ENCODE data around the gene SPTBN2. TPM values are rescaled to one million over a fixed set of nuclear protein-coding genes. Genes with fewer than 3 reads are reported as not detected.

SPTBN2 gene
- 6.6 TPM for total RNA-seq

DNA sequence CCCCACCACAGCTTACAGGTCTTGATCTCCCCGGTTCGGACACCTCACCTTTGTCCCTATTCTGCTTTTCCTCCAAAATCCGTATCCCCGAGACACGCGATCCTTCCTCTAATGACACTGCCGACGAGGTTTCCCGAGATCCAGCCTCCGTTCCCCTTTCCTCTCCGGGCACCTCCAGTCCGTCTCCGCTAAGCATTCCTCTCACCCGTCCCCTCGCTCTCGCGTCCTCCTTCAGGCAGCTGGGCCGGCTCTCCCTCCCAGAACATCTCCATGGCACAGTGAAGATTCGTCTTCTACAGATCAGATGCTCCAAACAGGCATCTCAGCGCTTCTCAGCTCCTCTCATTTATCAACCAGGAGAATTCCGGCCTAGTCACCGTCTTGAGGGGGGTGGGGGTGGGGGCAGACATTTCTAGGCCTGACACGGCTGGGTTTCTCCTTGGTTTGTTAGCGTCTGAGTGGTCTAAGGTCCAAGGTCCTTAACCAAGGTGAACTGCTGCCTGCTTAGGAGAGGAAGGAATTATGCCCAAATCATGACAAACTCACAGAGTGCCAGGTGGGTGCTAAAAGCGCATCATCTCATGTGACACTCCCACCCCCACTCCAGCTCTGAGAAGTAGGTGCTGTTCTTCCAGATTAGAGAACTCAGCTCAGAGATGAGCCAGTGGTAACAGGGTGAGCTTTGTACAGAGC lies at the start of gene SPTBN2:
Gene SPTBN2 (minus strand): TSS at position 524 of the 693 bp plus-strand sequence. CDS start 7,976 bp downstream, outside the sequence.
- intact Hi-C loops (cut with DNase I) = no loop called here
- DNase-seq (ENCODE audit: low spot score) = no peak
- ATAC-seq = no peak

DNA sequence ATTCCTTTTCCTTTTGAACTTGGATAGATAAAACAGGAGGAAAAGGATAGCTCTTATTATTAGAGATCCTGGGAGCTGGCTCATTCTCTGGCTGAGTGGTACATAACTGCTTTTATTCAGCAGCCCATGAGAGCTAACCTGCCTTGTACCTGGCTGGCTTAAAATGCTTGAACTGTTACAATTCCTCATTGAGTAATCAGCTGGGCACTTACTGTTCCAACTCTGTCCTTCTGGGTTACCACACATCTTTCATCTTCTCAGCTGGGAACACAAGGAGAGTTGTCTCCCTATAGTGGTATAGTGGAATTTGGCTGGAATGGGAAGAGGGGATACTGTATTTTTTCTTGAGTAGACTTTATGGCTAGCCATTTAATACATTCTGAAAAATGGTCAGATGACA lies 39.8 kb upstream of the SPTBN2 start:
- intact Hi-C loops (cut with DNase I) = no loop called here
- DNase-seq (ENCODE audit: low spot score) = no peak
- no peak for ATAC-seq

DNA sequence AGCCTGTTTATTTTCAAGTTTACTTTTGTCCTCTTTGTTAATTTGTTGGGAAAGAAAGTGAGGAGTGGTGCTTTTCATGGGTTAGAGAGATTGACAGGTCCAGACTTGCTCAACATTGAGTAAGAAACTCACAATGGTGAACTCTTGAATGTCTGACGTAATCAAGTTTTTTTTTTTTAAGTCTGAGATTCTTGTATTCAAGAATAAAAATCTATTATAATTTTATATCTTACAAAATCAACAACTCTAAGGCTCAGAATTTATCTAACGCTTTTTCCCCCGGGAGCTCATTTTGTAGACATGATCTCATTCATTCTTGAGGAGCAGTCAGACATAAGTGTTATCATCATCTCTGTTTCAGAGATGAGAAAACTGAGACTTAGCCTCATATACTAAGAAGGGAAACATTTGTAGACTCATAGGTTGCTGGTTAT lies 39.1 kb upstream of the SPTBN2 start:
- intact Hi-C loops (cut with DNase I) = no loop called here
- no peak for DNase-seq (ENCODE audit: low spot score)
- ATAC-seq = no peak

DNA sequence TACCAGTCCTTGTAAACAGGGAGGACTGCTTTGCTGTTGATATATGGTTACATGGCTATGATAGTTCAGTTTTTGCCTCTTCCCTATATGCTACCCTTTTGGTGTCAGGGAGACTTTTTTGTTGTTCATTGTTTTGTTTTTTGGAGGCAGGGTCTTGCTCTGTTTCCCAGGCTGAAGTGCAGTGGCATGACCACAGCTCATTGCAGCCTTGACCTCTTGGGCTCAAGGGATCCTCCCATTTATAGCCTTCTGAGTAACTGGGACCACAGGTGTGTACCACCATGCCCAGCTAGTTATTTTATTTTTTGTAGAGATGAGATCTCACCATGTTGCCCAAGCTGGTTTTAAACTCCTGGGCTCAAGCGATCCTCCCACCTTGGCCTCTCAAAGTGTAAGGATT lies 38.6 kb upstream of the SPTBN2 start:
- intact Hi-C loops (cut with DNase I) = no loop called here
- no peak for ATAC-seq
- DNase-seq (ENCODE audit: low spot score) = no peak

DNA sequence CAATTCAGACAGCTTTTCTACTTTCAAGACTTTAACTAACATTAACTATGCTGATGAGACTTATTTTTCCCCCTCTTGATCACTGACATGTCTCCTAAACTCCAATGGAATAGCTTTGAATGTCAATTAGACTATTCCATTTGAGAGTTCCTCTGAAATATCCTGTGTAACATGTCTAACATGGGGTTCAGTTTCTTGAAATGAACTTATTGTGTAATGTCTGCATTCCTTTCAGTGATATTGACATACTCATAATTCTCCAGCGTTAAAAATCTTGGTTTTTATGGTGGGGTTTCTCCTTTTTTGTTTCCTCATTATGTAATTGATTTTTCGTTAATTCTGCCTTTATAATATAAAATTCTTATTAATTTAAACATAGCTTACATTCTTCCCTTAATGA lies 37.7 kb upstream of the SPTBN2 start:
- intact Hi-C loops (cut with DNase I) = no loop called here
- ATAC-seq (no peak), DNase-seq (ENCODE audit: low spot score) (no peak)

DNA sequence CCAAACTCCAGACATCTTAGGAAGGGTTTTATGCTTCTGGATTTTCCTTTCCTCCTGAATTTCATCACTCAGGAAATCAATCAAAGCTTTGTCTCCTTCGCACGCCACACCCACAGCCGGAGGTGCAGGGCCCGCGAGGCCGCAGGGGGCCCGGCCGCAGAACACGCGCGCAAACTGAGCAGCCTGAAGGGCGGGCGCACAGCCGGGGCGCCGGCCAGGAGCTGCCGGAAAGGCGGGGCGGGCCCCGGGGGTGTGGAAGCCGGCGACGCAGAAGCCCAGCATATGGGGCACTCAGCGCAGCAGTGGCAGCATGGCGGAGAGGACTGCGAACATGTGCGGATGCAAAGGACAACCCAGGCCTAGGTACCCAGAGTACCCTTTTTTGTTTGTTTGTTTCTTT lies 33.1 kb upstream of the SPTBN2 start:
- ATAC-seq (no peak), DNase-seq (ENCODE audit: low spot score) (no peak)
- intact Hi-C loops (cut with DNase I) = no loop called here

DNA sequence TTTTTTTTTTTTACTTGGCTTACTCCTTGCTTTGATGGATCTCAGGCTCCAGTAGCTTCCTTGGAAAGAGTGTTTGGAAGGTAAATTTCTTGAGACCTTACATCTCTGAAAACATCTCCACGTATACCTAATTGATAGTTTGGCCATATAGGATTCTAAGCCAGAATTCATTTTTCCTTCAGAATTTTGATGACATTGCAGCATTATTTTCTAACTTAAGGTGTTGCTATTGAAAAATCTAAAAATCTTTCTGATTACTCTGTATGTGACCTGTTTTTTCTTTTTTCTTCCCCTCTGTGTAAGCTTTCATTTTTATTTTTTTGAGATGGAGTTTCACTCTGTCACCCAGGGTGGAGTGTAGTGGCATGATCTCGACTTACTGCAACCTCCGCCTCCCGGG lies 23.1 kb upstream of the SPTBN2 start:
- ATAC-seq = no peak
- no peak for DNase-seq (ENCODE audit: low spot score)
- intact Hi-C loops (cut with DNase I) = no loop called here

DNA sequence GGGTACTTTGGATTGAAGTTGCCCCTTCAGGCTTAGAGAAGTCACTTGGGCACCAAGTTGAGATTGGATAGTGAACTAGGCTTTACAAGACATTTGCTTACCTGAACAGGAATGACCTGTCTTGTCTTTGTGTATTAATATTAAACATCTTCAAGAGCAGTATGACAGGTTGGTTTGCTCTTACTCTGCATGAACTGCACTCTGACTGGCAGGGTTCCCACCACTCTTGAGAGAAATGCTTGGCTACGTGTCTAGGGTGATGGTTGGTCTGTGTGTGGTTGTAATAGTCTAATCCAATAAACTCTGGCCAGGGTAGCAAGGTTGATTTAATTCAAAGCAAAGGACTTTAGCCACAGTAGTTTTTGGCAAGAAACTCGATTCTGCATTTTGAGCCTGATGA lies 20.1 kb upstream of the SPTBN2 start:
- intact Hi-C loops (cut with DNase I) = no loop called here
- DNase-seq (ENCODE audit: low spot score) = no peak
- ATAC-seq = no peak

DNA sequence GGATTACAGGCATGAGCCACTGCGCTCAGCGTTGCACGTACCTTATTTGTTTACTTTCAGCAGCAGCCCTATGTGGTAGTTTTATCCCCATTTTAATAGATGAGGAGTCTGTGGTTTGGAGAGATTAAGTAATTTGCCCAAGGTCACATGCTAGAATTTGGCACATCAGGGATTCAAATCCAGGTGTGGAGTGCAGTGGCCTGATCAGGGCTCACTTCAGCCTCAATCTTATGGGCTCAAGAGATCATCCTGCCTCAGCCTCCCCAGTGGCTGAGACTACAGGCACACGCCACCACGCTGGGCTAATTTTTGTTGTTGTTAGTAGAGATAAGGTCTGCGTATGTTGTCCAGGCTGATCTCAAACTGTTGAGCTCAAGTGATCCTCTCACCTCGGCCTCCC lies 18.5 kb upstream of the SPTBN2 start:
- intact Hi-C loops (cut with DNase I) = no loop called here

DNA sequence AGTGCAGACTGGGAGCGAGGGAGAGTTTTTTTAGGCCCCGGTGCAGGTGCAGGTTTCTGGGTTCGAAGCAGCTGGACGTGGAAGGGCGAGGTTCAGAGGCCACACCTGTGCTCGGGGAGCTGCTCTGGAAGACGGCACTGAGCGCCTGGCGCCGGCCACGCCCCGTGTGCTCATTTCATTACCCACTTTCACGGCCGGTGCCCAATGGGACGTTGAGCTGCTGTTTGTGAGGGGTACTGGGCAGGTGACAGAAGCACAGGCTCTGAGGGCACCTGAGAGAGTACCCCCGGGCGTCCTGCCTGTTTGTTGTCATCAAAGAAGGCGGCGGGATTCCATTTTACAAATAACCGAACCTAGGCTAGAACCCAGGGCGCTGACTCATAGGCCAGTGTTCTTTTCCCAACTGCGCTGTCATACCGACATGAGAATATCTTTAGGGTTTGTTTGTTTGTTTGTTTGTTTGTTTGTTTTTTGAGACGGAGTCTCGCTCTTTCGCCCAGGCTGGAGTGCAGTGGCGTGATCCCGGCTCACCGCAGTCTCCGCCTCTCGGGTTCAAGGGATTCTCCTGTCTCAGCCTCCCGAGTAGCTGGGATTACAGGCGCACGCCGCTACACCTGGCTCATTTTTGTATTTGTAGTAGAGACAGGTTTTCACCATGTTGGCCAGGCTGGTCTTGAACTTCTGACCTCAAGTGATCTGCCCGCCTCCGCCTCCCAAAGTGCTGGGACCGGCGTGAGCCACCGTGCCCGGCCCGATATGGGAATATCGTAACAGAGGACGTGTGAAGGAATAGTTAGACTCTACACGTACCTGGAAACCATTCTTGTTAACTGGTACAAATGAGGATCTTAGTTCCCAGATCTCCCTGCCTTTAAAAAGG lies 16.6 kb upstream of the SPTBN2 start:
- intact Hi-C loops (cut with DNase I) = no loop called here
- DNase-seq (ENCODE audit: low spot score) (no peak), ATAC-seq (peak; percentile 14)

More for the DNA sequence above, 18.5 kb upstream of the SPTBN2 start:
- DNase-seq (ENCODE audit: low spot score) (no peak), ATAC-seq (no peak)

DNA sequence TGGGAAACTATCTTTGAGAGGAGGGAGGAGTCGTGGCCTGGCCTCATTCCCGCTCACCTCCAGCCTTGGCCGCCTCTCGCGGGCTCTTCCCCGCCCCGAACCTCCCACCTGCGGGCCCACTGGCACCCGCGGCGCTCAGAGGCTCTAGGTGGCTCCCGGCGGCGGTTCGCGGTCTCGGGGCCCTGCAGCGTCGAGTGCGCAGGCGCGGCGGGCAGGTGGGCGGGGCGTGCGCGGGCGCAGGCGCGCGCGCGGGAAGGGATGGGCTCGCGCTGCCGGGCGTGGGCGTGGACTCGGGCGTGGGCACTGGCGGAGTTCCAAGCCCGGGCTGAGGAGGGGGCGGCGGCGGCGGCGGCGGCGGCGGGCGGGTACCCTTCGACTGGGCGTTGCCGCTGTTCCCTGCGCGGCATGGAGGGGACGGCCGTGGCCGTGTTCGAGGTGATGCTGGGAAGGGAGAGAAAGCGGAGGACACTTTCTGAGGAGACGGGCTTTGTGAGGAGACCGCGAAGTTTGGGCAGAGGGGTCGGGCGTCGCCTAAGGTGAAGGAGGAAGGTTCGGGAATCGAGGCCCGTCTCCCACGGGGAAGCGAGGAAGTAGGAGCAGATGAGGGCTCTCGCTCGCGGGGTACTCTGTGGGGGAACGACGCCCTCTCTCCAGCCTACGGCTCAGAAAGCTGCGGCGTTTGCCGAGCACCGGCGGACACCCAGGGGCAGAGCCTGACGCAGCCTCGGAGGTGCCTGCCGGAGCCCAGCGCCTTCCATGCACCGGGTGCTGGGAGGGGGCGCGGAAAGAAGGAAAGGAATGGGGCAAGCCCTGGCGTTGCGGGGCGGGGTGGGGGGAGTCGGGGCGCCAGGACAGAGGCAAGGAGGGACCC lies 15.7 kb upstream of the SPTBN2 start:
- DNase-seq (ENCODE audit: low spot score) = peak; percentile 90
- intact Hi-C loops (cut with DNase I) = no loop called here
- ATAC-seq = peak; percentile 95

DNA sequence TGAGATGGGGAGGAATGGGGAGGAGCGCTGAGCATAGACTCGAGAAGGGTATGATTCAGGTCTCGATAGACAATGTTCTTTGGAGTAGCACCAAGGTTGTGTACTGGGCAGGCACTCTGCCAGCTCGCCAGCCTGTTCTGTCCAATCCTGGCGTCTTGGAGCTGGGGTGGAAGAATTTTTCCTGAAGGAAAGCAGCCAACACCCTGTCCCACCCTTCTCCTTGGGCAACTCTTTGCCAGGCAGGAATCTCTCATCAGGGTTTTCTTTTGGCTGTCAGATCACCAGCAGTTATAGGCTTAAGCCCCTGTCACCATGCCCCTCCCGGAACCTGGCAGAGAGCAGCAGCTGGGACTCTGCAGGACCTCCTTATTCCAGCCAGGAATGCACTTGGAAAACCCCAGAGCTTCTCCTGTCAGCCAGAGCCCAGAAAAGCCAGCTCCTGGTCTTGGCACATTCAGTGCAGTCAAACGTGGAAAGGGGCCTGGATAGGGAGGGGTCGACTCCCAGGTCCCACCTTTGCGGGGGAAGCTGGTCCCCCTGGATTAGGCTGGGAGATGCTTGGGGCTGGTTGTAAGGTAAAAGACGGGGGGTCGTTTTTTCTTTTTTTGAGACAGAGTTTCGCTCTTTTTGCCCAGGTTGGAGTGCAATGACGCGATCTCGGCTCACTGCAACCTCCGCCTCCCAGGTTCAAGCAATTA lies 14.4 kb upstream of the SPTBN2 start:
- intact Hi-C loops (cut with DNase I) = no loop called here
- ATAC-seq (no peak), DNase-seq (ENCODE audit: low spot score) (no peak)

DNA sequence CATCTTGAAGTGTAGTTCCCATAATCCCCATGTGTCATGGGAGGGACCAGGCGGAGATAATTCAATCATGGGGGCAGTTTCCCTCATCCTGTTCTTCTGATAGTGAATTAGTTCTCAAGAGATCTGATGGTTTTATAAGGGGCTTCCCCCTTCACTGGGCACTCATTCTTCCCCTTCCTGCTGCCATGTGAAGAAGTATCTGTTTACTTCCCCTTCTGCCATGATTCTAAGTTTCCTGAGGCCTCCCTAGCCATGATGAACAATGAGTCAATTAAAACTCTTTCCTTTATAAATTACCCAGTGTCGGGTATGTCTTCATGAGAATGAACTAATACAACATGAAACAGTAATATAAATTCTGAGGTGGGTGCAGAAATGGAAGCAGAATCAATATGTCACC lies 12.1 kb upstream of the SPTBN2 start:
- DNase-seq (ENCODE audit: low spot score) = no peak
- intact Hi-C loops (cut with DNase I) = no loop called here
- no peak for ATAC-seq

DNA sequence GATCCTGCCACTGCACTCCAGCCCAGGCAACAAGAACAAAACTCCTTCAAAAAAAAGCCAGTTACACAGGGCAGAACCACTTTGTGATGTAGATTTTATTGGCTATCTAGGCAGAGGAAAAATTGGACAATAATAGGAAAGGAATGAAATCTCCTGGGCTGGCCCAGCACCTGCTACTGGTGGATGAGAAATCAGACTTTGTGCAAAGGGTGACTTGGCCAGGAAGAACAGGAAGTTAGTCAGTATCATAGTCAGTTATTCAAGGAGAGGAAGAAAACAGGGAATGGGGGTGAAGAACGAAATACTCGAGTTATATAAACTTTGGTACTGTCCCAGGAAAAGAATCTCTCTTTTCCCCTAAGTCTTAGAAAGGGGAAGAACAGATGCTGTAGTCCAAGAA lies 11.0 kb upstream of the SPTBN2 start:
- ATAC-seq (no peak), DNase-seq (ENCODE audit: low spot score) (no peak)
- intact Hi-C loops (cut with DNase I) = no loop called here

DNA sequence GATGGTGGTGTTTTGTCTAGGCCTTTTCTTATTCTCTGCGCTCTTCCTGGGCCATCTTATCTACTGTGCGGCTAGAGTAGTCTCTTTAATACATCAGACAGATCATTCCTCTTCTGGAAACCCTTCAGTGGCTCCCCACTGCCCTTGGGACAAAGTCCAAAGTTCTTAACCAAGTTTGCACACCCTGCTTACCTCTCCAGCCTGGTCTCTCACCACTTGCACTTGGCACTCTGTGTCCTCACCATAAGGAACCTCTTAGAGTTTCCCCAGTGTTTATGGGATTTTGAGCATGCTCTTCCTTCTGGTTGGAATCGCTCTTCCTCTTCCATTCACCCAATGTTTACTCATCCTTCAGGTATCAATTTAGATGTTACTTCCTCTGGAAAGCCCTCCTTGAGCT lies 5.2 kb upstream of the SPTBN2 start:
- intact Hi-C loops (cut with DNase I) = loop anchor here (5.0 kb wide), 1 partner anchor 638 kb away; the partner anchor contains the start of gene CLCF1
- ATAC-seq (no peak), DNase-seq (ENCODE audit: low spot score) (no peak)

DNA sequence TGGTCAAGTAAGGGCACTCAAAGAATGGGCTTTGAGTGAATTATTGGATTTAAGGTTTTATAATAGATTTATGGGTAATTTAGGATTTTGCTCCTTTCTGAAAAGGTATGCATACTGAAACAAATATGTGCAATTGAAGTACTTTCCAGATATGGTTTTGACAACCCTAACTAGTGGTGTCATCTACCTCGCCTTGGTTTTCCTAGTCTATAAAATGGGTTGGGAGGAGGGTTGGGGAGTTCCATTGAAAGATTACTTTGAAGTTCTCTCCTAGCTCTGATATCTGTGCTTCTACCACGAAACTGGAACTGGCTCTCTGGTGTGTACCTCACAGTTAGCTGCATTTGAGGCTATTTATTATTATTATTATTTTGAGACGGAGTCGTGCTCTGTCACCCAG lies 431 bp upstream of the SPTBN2 start:
- no peak for ATAC-seq
- DNase-seq (ENCODE audit: low spot score) = no peak
- intact Hi-C loops (cut with DNase I) = no loop called here

DNA sequence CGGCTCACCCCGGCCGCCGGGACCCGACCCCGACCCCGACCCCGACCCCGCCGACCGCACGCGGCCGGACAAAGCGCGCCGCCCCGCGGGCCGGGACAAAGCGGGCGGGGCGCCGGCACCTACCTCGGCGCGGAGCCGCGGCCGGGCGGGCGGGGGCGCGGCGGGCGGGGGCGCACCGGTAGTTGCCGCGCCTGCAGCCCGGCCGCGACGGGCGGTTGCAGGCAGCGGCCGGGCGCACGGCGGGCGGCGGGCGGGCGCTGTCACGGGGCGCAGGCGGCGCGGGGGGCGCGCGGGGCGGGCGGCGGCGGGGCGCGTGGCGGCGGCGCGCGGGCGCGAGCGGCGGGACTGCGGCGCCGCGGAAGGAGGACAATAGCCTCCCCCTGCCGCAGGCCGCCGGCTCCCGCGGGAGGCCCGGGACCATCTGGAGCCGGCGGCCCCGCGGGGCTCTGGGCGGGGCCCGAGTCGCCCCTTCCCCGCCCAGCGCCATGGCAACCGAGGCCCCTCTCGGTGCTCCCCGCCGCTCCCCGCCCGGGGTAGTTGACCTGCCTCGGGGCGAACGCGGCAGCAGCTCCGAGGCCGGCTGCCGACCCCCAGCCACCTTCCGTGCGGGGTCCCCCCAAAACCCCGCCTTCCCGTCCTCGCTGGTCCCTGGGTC lies 851 bp downstream of the SPTBN2 start:
- ATAC-seq = no peak
- intact Hi-C loops (cut with DNase I) = no loop called here
- no peak for DNase-seq (ENCODE audit: low spot score)

DNA sequence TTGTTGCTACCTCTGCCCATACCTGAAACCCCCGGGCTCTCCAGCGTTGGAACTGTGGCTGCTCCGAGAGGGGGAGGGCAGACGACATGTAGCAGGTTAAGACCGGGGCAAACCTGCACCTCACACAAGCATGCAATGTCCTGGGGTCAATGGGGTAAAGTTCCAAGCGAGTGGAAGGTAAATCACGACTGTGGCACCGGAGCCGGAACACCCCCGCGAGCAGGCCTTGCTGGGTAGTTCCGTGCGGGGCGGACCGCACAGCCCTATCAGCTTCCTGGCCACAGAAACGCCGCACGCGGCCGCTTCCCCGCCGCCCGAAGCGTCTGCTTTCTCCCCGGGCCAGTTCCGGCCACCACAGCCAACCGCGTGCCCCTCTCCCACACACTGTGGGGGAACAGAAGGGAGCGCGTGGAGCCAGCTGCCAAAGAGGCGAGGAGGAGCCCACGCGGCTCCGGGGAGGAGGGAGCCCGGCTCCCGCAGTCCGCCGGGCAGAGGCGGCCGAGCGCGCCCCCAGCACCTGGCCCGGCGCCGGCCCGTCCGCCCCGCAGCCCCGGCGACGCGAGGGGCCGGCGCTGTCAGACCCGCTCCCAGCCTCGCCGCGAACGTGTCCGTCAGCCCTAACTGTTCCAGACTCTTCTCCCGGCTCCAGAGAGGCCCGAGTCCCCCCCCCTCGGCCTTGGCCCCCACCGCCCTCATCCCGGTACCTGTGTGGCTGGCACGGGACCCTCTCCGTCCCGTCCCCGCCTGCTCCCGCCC lies 1.6 kb downstream of the SPTBN2 start:
- ATAC-seq = peak; percentile 50
- peak; percentile 62 for DNase-seq (ENCODE audit: low spot score)
- intact Hi-C loops (cut with DNase I) = no loop called here
